Measurements from ENCODE around the gene SIN3A. TPM values are rescaled to one million over a fixed set of nuclear protein-coding genes. Genes with fewer than 3 reads are reported as not detected.

SIN3A gene
- total and polyA plus RNA-seq, 9 of the 15 experiments (the other 6 are each of a cell fraction or from before 2014, with no cell fraction given): 11.1 to 70.3 (median 25.3) TPM

DNA sequence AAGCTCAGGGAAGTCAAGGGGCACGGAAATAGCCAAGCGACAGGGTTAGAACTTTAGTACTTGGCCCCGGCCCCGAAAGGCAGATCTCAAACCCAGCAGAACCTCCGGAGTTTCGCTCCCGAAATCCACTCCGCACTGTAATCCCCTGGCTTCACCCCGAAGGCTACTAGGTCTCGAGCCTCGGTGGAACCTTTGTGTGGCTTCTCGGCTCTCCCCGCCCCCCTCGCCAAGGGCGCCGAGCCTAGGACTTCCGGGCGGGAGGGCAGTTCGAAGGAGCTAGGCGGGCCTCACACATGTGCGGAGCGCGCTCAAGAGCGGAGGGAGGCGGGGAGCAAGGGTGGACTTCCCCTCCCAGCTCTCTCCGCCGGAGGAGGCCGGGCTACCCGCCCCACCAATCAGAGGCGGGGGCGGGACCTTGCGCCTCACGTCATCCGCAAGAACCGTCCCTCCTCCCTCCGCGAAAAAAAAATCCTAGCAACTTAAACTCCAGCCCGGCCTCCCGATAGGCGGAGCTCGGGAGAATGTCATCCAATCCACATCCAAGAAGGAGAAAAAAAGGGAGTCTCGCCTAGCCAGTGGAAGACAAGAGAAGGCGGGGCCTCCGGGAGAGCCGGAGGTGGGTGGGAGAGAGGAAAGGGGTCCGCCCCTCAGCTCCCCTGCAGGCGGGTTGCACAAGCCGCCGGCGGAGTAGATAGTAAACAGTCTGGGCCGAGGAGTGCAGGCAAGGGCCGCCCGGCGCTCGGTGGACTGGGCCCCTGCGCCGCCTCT, 2.4 kb upstream of the SIN3A start (continued):
- TF ChIP-seq, protein P1, sequence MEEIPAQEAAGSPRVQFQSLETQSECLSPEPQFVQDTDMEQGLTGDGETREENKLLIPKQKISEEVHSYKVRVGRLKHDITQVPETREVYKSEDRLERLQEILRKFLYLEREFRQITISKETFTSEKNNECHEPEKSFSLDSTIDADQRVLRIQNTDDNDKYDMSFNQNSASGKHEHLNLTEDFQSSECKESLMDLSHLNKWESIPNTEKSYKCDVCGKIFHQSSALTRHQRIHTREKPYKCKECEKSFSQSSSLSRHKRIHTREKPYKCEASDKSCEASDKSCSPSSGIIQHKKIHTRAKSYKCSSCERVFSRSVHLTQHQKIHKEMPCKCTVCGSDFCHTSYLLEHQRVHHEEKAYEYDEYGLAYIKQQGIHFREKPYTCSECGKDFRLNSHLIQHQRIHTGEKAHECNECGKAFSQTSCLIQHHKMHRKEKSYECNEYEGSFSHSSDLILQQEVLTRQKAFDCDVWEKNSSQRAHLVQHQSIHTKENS (CRISPR knock-in tag; IDR thresholded peaks at IDR 0.05): no peak
- TF ChIP-seq NFYB (IDR thresholded peaks at IDR 0.05; ENCODE audit: extremely low read depth, insufficient read length) (peak; percentile 86), CREBBP (IDR thresholded peaks at IDR 0.05; ENCODE audit: low read depth, low read length) (no peak), ZFP30 (CRISPR knock-in tag; IDR thresholded peaks at IDR 0.05; ENCODE audit: borderline replicate concordance) (no peak), RFX5 (IDR thresholded peaks at IDR 0.05; ENCODE audit: low read depth, low read length) (peak; percentile 56; the same call in 1 of the 2 replicates), DMBX1 (CRISPR knock-in tag; IDR thresholded peaks at IDR 0.05; ENCODE audit: borderline replicate concordance) (no peak), MYC (IDR thresholded peaks at IDR 0.05; ENCODE audit: low read depth, low read length) (peak; percentile 94), MYC (CRISPR knock-in tag; IDR thresholded peaks at IDR 0.05; ENCODE audit: borderline replicate concordance, low read depth) (no peak), ZNF584 (CRISPR knock-in tag; IDR thresholded peaks at IDR 0.05; ENCODE audit: low read depth) (no peak), KLF1 (tag; IDR thresholded peaks at IDR 0.05) (peak; percentile 51; the same call in 1 of the 2 replicates), POLR2AphosphoS2 (IDR thresholded peaks at IDR 0.05; ENCODE audit: low read length) (no peak), CLOCK (CRISPR knock-in tag; IDR thresholded peaks at IDR 0.05; ENCODE audit: borderline replicate concordance) (no peak), ZC3H8 (IDR thresholded peaks at IDR 0.05) (no peak), ZNF699 (CRISPR knock-in tag; IDR thresholded peaks at IDR 0.05; ENCODE audit: insufficient replicate concordance) (no peak), CAMTA2 (CRISPR knock-in tag; conservative IDR thresholded peaks at IDR 0.05) (no peak), TFAM (CRISPR knock-in tag; conservative IDR thresholded peaks at IDR 0.05) (no peak), FOXP1 (CRISPR knock-in tag; IDR thresholded peaks at IDR 0.05) (peak; percentile 79; the same call in 1 of the 2 replicates), ATF7 (IDR thresholded peaks at IDR 0.05) (peak; percentile 95), ZNF766 (CRISPR knock-in tag; conservative IDR thresholded peaks at IDR 0.05) (no peak), SAFB (IDR thresholded peaks at IDR 0.05; ENCODE audit: borderline replicate concordance, low read depth, low read length) (no peak), CHD2 (IDR thresholded peaks at IDR 0.05; ENCODE audit: low read depth, low read length) (peak; percentile 68)
- TF ChIP-seq, protein P2, sequence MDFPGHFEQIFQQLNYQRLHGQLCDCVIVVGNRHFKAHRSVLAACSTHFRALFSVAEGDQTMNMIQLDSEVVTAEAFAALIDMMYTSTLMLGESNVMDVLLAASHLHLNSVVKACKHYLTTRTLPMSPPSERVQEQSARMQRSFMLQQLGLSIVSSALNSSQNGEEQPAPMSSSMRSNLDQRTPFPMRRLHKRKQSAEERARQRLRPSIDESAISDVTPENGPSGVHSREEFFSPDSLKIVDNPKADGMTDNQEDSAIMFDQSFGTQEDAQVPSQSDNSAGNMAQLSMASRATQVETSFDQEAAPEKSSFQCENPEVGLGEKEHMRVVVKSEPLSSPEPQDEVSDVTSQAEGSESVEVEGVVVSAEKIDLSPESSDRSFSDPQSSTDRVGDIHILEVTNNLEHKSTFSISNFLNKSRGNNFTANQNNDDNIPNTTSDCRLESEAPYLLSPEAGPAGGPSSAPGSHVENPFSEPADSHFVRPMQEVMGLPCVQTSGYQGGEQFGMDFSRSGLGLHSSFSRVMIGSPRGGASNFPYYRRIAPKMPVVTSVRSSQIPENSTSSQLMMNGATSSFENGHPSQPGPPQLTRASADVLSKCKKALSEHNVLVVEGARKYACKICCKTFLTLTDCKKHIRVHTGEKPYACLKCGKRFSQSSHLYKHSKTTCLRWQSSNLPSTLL (IDR thresholded peaks at IDR 0.05): no peak

All from K562 (cell line).